Thoracic aorta (tissue), 2 donors: ENCODE data around the gene OXA1L. TPM values are rescaled to one million over a fixed set of nuclear protein-coding genes. Genes with fewer than 3 reads are reported as not detected.
"Not testable (repeated sequence)": the region's sequence is repeated elsewhere in the genome, so short reads cannot be mapped to it uniquely, and the experiment has no call there.

Experiments
- ATAC-seq: fragments of 150-250 bp; one replicate; pipeline ENCODE4 v1.8.0; 2017; ENCODE audit warnings: low read depth; ENCODE audit not compliant: insufficient number of reproducible peaks, low FRiP score
- DNase-seq: peaks from one replicate; pipeline ENCODE4 v3.0.0-alpha.2; 2020; ENCODE audit warnings: low spot score
- H3K27ac ChIP-seq, 2 donors: fragments of 200-600 bp; sonication (generic); 1 replicate in 1 of 2; 2 replicates in 1 of 2; pipeline ENCODE4 v1.5.1; 2016; ENCODE audit warnings: mild to moderate bottlenecking in 2 of 2, moderate library complexity in 2 of 2
- H3K27me3 ChIP-seq: fragments of 200-600 bp; sonication (generic); replicated peaks from 2 replicates; pipeline ENCODE4 v1.6.0; 2016; ENCODE audit warnings: mild to moderate bottlenecking; ENCODE audit not compliant: insufficient read depth
- H3K36me3 ChIP-seq: fragments of 200-600 bp; sonication (generic); one replicate; pipeline ENCODE4 v1.5.1; 2016
- H3K4me1 ChIP-seq, 2 donors: fragments of 200-600 bp; sonication (generic); 1 replicate in 1 of 2; 2 replicates in 1 of 2; pipeline versions ENCODE4 v1.5.1 to v1.6.0; 2016; ENCODE audit warnings: low read depth in 2 of 2, mild to moderate bottlenecking in 1 of 2; ENCODE audit not compliant: control insufficient read depth in 1 of 2
- H3K4me3 ChIP-seq: fragments of 200-600 bp; sonication (generic); 2 replicates; pipeline ENCODE4 v1.5.1; 2016; ENCODE audit warnings: mild to moderate bottlenecking
- H3K9me3 ChIP-seq: fragments of 200-600 bp; sonication (generic); 2 replicates; pipeline ENCODE4 v1.5.1; 2016
- CTCF ChIP-seq: fragments of 200-600 bp; sonication (generic); IDR thresholded peaks from one replicate; pipeline ENCODE4 v1.5.1; 2019; ENCODE audit warnings: antibody characterized with exemption
- total RNA-seq, 2 donors: library from RNA; depleted of rRNA; stranded (reverse); fragments of >200 nt; gene quantifications; one replicate each; pipeline versions ENCODE4 v1.1.0 to v1.2.3, GENCODE V29; 2016

OXA1L gene
- total RNA-seq, 2 donors from 2014 or later: 72.2 to 72.6 TPM

GRCh38 chr14:22752422-22752821 lies 14.1 kb upstream of the OXA1L start:
- H3K27me3 ChIP-seq: no peaks in the 10 kb centered on the region
- DNase-seq (no peak), ATAC-seq (no peak)
- H3K36me3 ChIP-seq: no peaks in the 10 kb centered on the region
- H3K9me3 ChIP-seq: no peaks in the 10 kb centered on the region
- no peak for TF ChIP-seq CTCF
- H3K27ac ChIP-seq: no peak overlapping the region
- H3K4me1 ChIP-seq: no peaks in the 10 kb centered on the region
- H3K4me3 ChIP-seq: no peak overlapping the region

GRCh38 chr14:22753586-22753985 lies 12.9 kb upstream of the OXA1L start:
- Histone ChIP-seq H3K36me3 (no peaks in the 10 kb centered on the region), H3K27me3 (no peaks in the 10 kb centered on the region), H3K9me3 (no peaks in the 10 kb centered on the region), H3K27ac (no peak overlapping the region), H3K4me3 (no peak overlapping the region), H3K4me1 (no peaks in the 10 kb centered on the region)
- no peak for TF ChIP-seq CTCF
- ATAC-seq (no peak), DNase-seq (no peak)

- DNase-seq, H3K4me3 ChIP-seq, H3K27ac ChIP-seq, H3K36me3 ChIP-seq, H3K27me3 ChIP-seq, H3K9me3 ChIP-seq, ATAC-seq, H3K4me1 ChIP-seq: not testable (repeated sequence)
Measured at GRCh38 chr14:22757972-22758650, 8.4 kb upstream of the OXA1L start.

- H3K27ac ChIP-seq: no peak overlapping the region
- no peaks in the 10 kb centered on the region for H3K27me3 ChIP-seq
- peaks cover 8% of the 10 kb centered on the region for H3K9me3 ChIP-seq
- TF ChIP-seq CTCF: no peak
- ATAC-seq (no peak), DNase-seq (no peak)
- no peaks in the 10 kb centered on the region for H3K36me3 ChIP-seq
- no peak overlapping the region for H3K4me3 ChIP-seq
- H3K4me1 ChIP-seq: peaks cover 3 to 7% of the 10 kb centered on the region in 2 donors
Measured at GRCh38 chr14:22761734-22762133, 4.8 kb upstream of the OXA1L start.

GRCh38 chr14:22764382-22764781 lies 2.1 kb upstream of the OXA1L start:
- Histone ChIP-seq H3K9me3 (peaks cover 8% of the 10 kb centered on the region), H3K36me3 (peaks cover 6% of the 10 kb centered on the region), H3K4me1 (peaks cover 8 to 22% of the 10 kb centered on the region in 2 donors), H3K27ac (no peak overlapping the region), H3K4me3 (no peak overlapping the region), H3K27me3 (no peaks in the 10 kb centered on the region)
- DNase-seq: no peak
- no peak for TF ChIP-seq CTCF
- ATAC-seq: no peak

GRCh38 chr14:22767323-22767589 lies 768 bp downstream of the OXA1L start:
- no peak for TF ChIP-seq CTCF
- Histone ChIP-seq H3K4me3 (peak overlapping the region; percentile 86), H3K36me3 (peaks cover 31% of the 10 kb centered on the region), H3K4me1 (peaks cover 8 to 22% of the 10 kb centered on the region in 2 donors), H3K9me3 (no peaks in the 10 kb centered on the region), H3K27me3 (no peaks in the 10 kb centered on the region), H3K27ac (peak overlapping the region; percentile 64 to 79)
- ATAC-seq: no peak
- no peak for DNase-seq
